ENCODE results near the gene PARD3. TPM values are rescaled to one million over a fixed set of nuclear protein-coding genes. Genes with fewer than 3 reads are reported as not detected.

The PARD3 gene
- total RNA-seq, 1 donor from 2014 or later: 0.93 TPM

DNA sequence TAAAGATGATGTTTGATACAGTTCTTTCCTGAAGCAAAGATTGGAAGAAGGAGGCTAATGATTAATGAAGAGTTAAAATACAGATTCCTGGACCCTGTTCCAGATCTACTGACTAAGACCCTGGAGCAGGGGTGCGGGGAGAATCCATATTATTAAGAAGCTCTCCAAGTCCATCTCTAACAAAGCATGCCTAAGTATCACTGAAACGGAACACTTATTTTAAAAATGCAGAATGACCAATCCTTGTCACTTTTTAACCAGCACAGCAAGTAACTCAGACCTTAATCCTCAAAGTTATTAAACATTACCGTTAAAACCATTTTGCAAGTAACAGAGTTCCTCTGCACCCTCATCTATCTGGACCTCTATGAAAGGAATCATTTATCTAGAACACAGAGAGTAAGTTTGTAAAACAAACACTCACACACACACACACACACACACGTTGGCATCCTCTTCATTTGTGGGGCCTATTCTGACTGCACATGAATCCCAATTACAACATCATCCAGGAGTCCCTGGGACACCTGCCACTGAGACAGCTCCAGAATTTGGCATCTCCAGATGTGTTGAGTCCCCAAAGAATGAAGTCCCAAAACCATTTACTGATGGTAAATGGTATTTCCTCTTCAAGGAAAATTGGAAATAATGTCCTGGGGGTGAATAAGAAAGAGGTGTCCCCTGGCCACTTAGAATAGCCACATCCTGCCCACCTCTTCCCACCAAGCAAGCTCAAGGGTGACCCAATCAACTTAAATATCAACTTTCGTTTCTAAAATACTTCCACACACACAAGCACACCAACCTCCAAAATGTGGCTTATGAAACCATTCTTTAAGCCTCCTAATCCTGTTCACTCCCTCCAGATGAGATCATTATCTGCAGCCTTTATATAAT lies 117.5 kb downstream of the PARD3 start:
- intact Hi-C loops (cut with micrococcal nuclease): no loop called here

DNA sequence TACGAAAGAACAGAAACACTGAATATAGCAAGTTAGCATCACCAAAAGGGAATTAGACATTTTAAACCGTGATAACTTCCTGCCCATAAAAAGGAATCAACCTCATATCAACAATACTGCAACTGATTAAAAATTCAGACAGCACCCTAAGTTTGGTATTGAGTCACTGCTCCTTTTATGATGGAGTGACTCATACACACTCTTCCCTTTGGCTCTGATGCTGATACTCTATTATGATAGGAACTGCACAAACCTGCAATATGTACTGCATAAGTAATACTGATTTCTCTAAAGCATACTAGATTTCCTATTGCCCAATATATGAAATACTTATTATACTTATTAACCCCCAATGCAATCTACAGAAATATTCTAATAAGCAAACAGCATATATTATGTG lies 118.7 kb downstream of the PARD3 start:
- intact Hi-C loops (cut with micrococcal nuclease): no loop called here

DNA sequence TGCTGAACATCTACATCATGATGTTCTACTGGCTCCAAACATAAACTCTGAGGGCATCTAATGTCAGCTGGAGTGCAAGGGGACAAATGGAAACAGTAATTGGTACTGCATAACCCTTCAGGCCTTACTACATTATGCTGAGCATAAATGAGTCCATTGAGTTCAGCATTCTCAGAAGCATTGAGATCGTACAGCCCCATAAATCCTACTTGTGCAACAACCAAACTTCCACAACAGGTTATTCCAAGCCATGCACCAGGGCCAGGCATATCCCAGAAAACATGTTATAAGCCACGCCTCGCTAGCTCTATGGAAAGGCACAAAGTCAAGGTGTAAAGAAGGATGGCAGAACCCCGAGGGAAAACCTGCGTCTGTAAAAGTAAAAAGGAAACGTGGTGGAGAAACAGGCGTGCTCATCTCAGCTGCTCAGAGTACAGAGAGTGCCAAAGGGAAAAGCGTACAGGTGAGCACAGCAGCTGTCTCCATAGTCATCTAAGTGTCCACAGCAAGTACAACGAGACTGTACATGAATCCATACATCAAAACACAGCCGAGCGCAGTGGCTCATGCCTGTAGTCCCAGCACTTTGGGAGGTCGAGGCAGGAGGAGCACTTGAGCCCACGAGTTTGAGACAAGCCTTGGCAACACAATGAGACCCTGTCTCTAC lies 124.6 kb downstream of the PARD3 start:
- intact Hi-C loops (cut with micrococcal nuclease): no loop called here

DNA sequence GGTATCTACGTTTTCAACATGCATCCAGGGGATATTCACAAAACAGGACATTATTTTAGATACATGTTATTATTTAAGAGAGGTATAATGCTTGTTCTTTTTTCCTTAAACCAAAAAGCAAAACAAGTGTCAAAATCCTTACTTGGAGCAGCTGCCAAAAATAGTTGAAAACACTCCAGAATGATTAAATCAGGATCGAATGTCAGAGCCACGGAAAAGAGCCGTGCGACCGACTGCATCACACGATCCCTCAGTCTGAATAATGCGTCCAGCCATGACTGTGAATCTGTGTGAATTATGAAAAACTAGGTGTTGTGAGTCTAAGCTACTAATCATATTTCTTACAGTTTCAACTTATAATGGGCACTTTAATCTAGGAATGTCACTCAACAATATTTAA lies 126.0 kb downstream of the PARD3 start:
- intact Hi-C loops (cut with micrococcal nuclease): no loop called here

DNA sequence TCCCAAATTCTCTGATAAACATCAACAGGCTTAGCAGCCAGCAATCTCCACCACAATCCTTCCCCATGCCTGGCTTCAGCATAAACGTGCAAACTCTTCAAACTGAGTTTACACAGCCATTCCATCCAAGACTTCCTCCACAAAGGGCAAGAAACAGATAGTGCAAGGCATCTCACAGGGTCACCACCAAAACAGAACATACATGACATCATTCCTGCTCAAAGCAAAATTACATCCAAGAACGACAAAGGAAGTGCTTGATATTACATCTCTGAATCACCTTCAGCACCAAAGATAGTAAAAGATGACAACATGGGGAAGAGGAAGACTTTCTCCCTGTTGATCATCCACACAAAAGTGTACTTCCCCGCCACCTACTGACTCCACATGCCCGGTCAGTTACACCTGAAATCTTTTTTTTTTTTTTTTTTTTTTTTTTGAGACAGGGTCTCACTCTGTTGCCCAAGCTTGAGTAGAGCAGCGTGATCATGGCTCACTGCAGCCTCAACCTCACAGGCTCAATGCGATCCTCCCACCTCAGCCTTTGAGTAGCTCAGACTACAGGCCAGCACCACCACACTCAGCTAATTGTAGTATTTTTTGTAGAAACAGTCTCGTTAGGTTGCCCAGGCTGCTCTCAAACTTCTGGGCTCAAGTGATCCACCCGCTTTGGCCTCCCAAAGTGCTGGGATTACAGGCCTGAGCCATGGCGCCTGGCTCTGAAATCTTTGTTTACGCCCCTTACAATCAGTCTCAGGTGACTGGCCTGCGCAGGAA lies 127.5 kb downstream of the PARD3 start:
- intact Hi-C loops (cut with micrococcal nuclease): no loop called here

GRCh38 chr10:34682580-34682979 lies 132.5 kb downstream of the PARD3 start:
- intact Hi-C loops (cut with micrococcal nuclease): no loop called here

DNA sequence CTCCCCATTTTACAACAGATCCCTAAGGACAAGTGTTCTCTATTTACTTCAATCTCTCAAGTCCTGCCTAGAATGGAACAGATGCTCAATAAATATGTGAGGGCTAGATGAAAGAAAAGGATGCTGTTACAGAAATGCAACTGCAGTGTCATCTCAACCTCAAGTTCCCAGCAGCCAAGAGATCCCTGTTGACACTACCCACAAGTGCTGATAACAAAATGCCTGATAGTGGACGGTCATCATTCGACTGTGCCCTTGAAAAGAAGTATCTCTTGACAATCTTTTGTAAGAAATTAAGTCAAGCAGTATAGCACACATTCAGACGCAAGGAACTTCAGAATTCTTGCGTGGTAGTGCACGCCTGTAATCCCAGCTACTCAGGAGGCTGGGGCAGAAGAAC lies 133.2 kb downstream of the PARD3 start:
- intact Hi-C loops (cut with micrococcal nuclease): no loop called here

DNA sequence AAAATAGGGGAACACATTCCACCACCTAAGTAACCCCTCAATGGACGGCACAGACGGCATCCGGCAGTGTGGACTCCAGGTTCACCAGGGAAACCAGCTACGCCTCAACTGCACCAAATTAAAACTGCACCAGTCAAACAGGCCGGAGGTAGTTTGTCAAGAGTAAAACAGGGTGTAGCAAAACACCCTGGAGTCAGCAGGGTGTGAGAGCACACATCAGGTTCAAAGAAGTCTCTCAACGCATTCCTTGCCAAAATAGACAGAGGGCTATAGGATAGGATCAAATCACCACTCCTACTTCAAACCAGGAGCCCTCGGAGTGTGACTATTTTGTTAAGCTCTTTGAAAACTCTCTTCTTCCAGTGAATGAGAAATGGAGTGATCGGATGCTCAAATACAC lies 135.9 kb downstream of the PARD3 start:
- intact Hi-C loops (cut with micrococcal nuclease): no loop called here

GRCh38 chr10:34677591-34677990 lies 137.5 kb downstream of the PARD3 start:
- intact Hi-C loops (cut with micrococcal nuclease): no loop called here

DNA sequence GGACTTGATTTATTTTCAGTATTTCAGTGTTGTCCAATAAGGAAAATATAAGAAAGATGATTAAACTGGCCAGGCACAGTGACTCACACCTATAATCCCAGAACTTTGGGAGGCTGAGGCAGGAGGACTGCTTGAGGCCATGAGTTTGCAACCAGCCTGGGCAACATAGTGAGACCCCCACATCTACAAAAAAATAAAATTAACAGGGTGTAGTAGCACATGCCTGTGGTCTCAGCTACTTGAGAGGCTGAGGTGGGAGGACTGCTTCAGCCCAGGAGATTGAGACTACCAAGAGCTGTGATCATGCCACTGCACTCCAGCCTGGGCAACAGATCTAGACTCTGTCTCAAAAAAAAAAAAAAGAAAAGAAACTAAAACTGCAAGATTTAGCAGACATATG lies 138.0 kb downstream of the PARD3 start:
- intact Hi-C loops (cut with micrococcal nuclease): no loop called here

- intact Hi-C loops (cut with micrococcal nuclease): no loop called here
These were observed 140.9 kb downstream of the PARD3 start for GRCh38 chr10:34674176-34674575.

DNA sequence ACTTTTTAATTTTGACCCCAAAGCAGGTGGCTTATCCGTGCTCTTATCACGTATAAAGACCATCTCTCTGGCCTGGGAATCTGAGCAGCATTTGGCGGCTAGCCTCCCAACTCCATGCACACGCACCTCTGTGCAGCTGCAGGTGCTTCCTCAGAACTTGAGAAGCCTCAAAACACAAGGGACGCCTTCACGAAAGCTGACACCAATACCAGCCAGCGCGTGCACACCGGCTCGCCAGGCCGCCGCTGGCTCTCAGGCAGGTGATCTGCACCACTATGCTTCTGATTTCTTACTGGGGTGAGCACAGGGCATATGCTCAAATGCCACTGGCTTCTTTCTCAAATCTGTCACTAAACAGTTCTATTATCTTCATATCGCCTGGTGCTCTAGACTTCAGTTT lies 145.0 kb downstream of the PARD3 start:
- intact Hi-C loops (cut with micrococcal nuclease): no loop called here

DNA sequence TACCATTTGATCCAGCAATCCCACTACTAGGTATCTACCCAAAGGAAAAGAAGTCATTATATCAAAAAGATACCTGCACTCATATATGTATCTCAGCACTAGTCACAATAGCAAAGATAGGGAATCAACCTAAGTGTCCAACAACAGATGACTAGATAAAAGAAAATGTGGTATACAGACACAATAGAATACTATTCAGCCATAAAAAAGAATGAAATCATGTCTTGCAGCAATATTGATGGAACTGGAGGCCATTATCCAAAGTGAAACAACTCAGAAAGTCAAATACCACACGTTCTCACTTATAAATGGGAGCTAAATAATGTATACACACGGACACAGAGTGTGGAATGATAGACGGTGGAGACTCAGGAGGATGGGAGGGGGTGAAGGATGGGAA lies 146.0 kb downstream of the PARD3 start:
- intact Hi-C loops (cut with micrococcal nuclease): no loop called here

GRCh38 chr10:34667177-34667576 lies 147.9 kb downstream of the PARD3 start:
- intact Hi-C loops (cut with micrococcal nuclease): no loop called here

- intact Hi-C loops (cut with micrococcal nuclease): no loop called here
These were observed 148.9 kb downstream of the PARD3 start for GRCh38 chr10:34666008-34666704.

- intact Hi-C loops (cut with micrococcal nuclease): no loop called here
These were observed 150.4 kb downstream of the PARD3 start for GRCh38 chr10:34664706-34665105.

GRCh38 chr10:34661580-34661979 lies 153.5 kb downstream of the PARD3 start:
- intact Hi-C loops (cut with micrococcal nuclease): no loop called here

GRCh38 chr10:34658934-34659333 lies 156.2 kb downstream of the PARD3 start:
- intact Hi-C loops (cut with micrococcal nuclease): no loop called here

DNA sequence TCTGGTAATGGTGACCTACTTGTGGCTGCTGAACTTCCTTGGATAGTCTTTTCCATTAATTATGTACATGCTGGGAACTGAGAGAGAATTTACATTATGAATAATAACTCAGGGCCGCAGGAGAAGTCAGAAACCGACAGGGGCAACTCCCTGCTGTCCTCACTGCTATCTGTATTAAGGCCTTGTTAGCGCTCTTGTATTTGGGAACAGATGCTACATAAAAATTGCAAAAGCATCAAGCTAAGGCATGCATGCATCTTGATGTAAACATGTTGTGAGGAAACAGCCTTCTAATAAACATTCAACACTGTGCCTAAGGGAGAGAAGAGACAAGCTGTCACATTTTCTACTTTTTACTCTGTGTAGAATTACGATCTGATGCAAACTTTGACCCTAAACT lies 158.4 kb downstream of the PARD3 start:
- intact Hi-C loops (cut with micrococcal nuclease): no loop called here

- intact Hi-C loops (cut with micrococcal nuclease): loop anchor here (1.0 kb wide), 1 partner anchor 563 kb away; no protein-coding TSS in a partner anchor
These were observed 159.6 kb downstream of the PARD3 start for GRCh38 chr10:34655286-34656170.
